ENCODE data around the gene TXNDC11.
"Not testable (repeated sequence)": the region's sequence is repeated elsewhere in the genome, so short reads cannot be mapped to it uniquely, and the experiment has no call there.

The TXNDC11 gene

GRCh38 chr16:11742536-11743307 lies at the start of gene TXNDC11:
TXNDC11 (minus strand) TSS chr16:11742857; CDS start chr16:11742730, 127 bp downstream.
- DNase-seq (ENCODE audit: low read depth in 3 of 3) = peak; percentile 98 to 100 (median 99)

- DNase-seq (ENCODE audit: low read depth in 3 of 3) = no peak
Measured at GRCh38 chr16:11791144-11791828, 48.6 kb upstream of the TXNDC11 start.

GRCh38 chr16:11788914-11789313 lies 46.3 kb upstream of the TXNDC11 start:
- DNase-seq (ENCODE audit: low read depth in 3 of 3) = no peak

GRCh38 chr16:11784980-11785599 lies 42.4 kb upstream of the TXNDC11 start:
- DNase-seq (ENCODE audit: low read depth in 3 of 3) = not testable (repeated sequence)

- not testable (repeated sequence) for DNase-seq (ENCODE audit: low read depth in 3 of 3)
Measured at GRCh38 chr16:11784381-11784780, 41.7 kb upstream of the TXNDC11 start.

GRCh38 chr16:11784038-11784369 lies 41.3 kb upstream of the TXNDC11 start:
- no peak for DNase-seq (ENCODE audit: low read depth in 3 of 3)

- peak in 1 of 3 donors; percentile 8 for DNase-seq (ENCODE audit: low read depth in 3 of 3)
Measured at GRCh38 chr16:11783319-11784037, 40.8 kb upstream of the TXNDC11 start.

GRCh38 chr16:11781773-11782172 lies 39.1 kb upstream of the TXNDC11 start:
- DNase-seq (ENCODE audit: low read depth in 3 of 3) = no peak

GRCh38 chr16:11780991-11781680 lies 38.5 kb upstream of the TXNDC11 start:
- DNase-seq (ENCODE audit: low read depth in 3 of 3) = no peak

- no peak for DNase-seq (ENCODE audit: low read depth in 3 of 3)
Measured at GRCh38 chr16:11779074-11779473, 36.4 kb upstream of the TXNDC11 start.

- DNase-seq (ENCODE audit: low read depth in 3 of 3) = no peak
Measured at GRCh38 chr16:11774065-11774626, 31.5 kb upstream of the TXNDC11 start.

GRCh38 chr16:11768849-11769248 lies 26.2 kb upstream of the TXNDC11 start:
- no peak for DNase-seq (ENCODE audit: low read depth in 3 of 3)

GRCh38 chr16:11762431-11762830 lies 19.8 kb upstream of the TXNDC11 start:
- DNase-seq (ENCODE audit: low read depth in 3 of 3) = no peak

GRCh38 chr16:11759997-11760396 lies 17.3 kb upstream of the TXNDC11 start:
- DNase-seq (ENCODE audit: low read depth in 3 of 3) = no peak

GRCh38 chr16:11759163-11759834 lies 16.6 kb upstream of the TXNDC11 start:
- DNase-seq (ENCODE audit: low read depth in 3 of 3) = no peak

- DNase-seq (ENCODE audit: low read depth in 3 of 3) = no peak
Measured at GRCh38 chr16:11757671-11758545, 15.3 kb upstream of the TXNDC11 start.

GRCh38 chr16:11756248-11756647 lies 13.6 kb upstream of the TXNDC11 start:
- DNase-seq (ENCODE audit: low read depth in 3 of 3) = no peak

- no peak for DNase-seq (ENCODE audit: low read depth in 3 of 3)
Measured at GRCh38 chr16:11755022-11755760, 12.5 kb upstream of the TXNDC11 start.

- DNase-seq (ENCODE audit: low read depth in 3 of 3) = no peak
Measured at GRCh38 chr16:11752856-11753255, 10.2 kb upstream of the TXNDC11 start.
